NCI-H2029 (cell line): ENCODE data around the gene NANOS2.

Experiments used
- DNase-seq: peaks from one replicate; lab custom pipeline; 2025; lab: John Stamatoyannopoulos, UW

The NANOS2 gene

DNA sequence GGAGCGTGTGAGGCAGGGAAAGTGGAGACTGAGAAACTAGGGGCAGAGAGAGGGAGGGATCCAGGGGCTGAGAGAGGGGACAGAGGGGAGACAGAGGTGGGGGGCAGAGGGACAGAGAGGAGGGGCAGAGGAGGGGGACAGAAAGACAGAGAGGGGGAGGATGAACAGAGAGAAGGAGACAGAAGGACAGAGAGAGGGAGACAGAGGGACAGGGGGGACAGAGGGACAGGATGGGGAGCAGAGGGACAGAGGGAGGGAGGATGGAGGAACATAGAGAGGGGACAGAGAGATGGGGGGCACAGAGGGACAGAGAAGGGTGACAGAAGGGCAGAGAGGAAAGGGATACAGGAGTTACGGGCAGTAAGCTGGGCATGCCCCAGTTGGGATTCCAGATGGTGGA, 14.7 kb upstream of the NANOS2 start:
- no peak for DNase-seq

- peak; percentile 96 for DNase-seq
Observed at GRCh38 chr19:45927565-45928261, 13.1 kb upstream of the NANOS2 start.

- no peak for DNase-seq
Observed at GRCh38 chr19:45924891-45925447, 10.4 kb upstream of the NANOS2 start.

- no peak for DNase-seq
Observed at GRCh38 chr19:45922281-45922680, 7.7 kb upstream of the NANOS2 start.

DNA sequence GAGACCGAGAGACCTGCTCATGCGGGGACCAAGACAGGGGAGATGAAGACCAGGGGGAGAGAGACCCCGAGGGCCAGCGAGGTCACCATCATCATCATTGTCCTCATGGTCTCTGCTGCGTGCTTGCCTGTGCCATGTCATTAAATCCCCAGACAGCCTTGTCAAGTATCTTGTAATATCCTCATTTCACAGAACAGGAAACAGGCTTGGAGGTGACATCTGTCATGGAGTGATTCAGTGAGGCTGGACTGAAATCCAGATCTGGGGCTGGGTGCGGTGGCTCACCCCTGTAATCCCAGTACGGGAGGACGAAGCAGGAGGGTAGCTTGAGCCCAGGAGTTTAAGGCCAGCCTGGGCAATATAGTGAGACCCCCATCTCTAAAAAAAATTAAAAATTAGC, 5.9 kb upstream of the NANOS2 start:
- DNase-seq, result no peak

DNA sequence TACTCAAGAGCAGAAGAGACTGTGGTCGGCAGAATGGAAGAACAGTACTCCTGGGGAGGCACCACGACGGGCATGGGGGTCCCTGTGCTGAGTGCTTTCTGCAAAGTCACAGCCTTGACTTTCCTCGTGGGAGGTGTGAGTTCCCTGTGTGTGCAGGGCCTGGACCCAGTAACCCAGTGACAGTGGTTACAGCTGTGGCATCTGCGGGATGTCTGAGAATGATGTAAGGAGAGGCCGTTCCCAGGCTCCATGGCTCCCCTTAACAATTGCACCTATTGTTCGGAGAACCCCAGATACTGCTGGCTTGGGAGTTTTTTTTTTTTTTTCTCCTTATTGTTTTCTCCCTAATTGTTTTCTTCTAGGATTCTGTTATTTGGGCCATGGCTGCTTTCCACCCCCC, 5.1 kb upstream of the NANOS2 start:
- no peak for DNase-seq

- DNase-seq, result no peak
Observed at GRCh38 chr19:45918721-45919120, 4.1 kb upstream of the NANOS2 start.

DNA sequence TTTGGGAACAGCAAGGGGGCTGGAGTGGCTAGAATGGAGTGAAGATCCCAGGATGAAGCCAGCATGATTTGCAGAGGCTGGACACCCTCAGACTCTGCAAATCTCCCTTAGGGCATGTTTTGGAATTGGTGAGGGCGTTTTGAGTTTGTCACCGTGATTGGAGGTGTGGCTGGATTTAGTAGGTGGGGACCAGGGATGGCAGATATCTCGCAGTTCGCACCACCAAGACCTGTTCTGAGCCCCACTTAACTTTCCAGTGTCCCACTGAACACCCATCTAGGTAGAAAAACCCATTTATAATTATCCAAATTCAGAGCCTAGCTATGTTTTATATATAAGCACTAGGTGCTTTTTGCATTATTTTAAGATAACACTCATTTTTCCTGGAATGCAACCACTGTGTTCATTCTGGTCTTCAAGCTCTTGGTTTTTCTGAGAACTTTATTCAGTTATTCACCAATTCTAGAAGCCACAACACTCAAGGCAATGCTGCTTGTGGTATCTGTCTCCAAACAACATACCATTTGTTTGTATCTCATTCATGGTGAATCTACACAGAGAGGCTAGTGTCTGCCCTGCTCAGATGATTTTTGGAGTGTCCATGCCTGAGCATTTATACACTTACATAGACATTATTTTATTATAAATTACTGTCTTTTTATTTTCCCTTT, 3.0 kb upstream of the NANOS2 start:
- DNase-seq, result no peak

GRCh38 chr19:45911291-45911690, 3.3 kb downstream of the NANOS2 start:
- DNase-seq, result no peak

DNA sequence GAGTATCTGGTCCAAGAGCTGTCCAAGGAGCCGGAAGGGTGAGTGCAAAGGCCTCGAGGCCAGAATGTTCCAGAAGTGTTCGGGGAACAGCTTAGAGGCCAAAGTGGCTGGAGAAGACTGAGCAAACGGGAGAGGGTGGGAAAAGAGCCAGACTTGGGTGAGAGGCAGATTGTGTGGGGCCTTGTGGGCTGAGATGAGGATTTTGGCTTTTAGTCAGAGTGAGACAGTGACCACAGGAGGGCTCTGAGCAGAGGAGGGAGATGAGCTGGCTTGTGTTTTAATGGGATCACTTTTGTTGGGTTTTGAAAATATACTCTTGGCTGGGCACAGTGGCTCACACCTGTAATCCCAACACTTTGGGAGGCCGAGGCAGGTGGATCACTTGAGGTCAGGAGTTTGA, 5.6 kb downstream of the NANOS2 start:
- no peak for DNase-seq

GRCh38 chr19:45906221-45906620, 8.4 kb downstream of the NANOS2 start:
- no peak for DNase-seq

DNA sequence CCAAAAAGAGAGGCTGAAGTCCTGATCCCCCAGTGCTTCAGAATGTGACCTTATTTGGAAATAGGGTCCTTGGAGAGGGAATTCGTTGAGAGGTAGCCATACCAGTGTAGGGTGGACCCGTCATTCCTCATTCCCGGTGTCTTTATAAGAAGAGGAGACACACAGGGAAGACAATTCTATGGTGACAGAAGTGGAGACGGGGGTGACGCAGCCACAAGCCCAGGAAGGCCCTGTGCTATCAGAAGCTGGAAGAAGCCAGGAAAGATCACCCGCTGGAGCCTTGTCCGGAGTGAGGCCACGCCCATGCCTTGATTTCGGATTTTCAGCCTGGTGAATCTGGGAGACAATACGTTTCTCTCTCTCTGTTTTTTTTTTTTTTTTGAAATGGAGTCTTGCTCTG, 9.6 kb downstream of the NANOS2 start:
- no peak for DNase-seq

GRCh38 chr19:45902651-45903625, 11.6 kb downstream of the NANOS2 start:
- DNase-seq, result peak; percentile 94

GRCh38 chr19:45901912-45902650, 12.5 kb downstream of the NANOS2 start, which contains the start of gene MYPOP:
MYPOP (minus strand) TSS chr19:45902613; CDS start chr19:45901773, 840 bp downstream.
- DNase-seq, result no peak

DNA sequence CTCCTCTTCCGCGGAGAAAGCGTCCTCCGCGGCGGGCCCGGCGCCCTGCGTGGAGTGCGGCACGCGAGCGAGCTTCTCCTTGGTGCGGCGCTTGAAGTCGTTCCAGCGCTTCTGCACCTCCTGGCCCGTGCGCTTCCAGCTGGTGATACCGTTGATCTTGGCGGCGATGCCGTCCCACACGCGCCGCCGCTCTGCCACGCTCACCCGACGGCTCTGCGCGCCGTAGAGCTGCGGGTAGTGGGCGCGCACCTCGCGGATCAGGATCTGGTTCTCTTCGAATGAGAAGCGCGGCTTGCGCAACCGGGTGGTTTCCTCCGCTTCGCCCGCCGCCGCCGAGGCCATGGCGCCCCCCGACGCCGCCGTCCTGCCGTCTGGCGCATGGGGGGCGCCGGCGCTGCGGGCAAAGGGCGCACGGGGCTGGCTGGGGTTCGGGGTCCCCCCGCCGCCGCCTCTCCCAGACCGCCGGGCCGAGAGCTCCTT, 13.1 kb downstream of the NANOS2 start:
- no peak for DNase-seq

DNA sequence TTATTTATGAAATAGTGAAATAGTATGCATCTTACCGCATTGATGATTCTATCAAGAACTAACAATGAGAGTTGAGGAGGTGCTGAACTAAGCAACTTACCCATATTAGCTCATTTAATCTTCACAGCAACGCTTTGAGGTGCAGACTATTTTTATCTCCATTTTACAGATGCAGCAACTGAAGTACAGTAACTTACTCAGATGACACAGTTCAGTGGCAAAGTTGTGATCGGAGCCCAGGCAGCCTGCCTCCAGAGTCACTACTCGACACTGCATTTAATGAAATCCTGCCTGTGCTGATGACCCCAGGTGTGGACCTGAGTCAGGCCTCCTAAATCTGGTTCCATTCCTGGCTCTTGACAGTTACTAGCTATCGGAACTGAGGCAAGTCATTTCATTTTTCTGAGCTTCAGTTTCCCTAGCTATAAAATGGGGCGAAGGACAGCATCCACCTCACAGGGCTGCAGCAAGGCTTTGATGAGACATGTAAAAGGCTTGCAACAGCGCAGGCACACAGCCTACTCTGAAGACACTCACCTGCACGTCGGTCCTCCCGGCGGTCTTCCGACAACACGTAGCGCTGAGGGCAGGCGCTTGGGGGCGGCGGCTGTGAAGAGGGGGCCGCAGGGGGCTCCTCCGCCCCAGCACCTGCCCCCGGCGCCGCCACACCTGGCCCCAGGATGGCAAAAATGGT, 13.7 kb downstream of the NANOS2 start:
- DNase-seq, result no peak

- DNase-seq, result no peak
Observed at GRCh38 chr19:45899919-45900589, 14.5 kb downstream of the NANOS2 start.

- DNase-seq, result no peak
Observed at GRCh38 chr19:45899253-45899652, 15.3 kb downstream of the NANOS2 start.

DNA sequence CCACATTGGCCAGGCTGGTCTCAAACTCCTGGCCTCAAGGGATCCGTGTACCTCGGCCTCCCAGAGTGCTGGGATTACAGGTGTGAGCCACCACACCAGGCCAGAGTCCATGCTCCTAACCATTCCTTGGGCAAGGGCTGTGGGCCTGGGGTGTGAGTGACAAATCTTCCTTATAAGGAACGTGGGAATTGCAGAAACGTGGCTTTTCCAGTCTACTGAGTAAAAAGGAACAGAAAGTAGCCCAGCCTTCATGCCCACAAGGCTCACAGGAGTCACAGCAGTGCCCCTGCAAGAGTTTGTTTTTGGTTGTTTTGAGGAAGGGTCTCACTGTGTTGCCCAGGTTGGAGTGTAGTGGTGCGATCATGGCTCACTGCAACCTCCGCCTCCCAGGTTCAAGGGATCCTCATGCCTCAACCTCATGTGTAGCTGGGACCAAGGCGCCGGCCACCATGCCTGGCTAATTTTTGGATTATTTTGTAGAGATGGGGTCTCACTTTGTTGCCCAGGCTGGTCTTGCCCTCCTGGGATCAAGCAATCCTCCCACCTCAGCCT, 17.2 kb downstream of the NANOS2 start:
- DNase-seq, result no peak
